Esophagus squamous epithelium (tissue), 5 donors: ENCODE results near the gene MRPL1. TPM values are rescaled to one million over a fixed set of nuclear protein-coding genes. Genes with fewer than 3 reads are reported as not detected.
A peak's percentile ranks its signal among the peaks of the same experiment; 100 is the strongest.

Experiments
- DNase-seq: peaks from one replicate; lab custom pipeline; 2025; lab: John Stamatoyannopoulos, UW
- H3K27ac ChIP-seq, 4 donors: fragments of 200-600 bp; sonication (generic); one replicate each; pipeline ENCODE4 v1.5.1; 2016 to 2019; ENCODE audit warnings: mild to moderate bottlenecking in 1 of 4
- H3K27me3 ChIP-seq, 4 donors: fragments of 200-600 bp; sonication (generic); 1 replicate in 3 of 4; 2 replicates in 1 of 4; pipeline versions ENCODE4 v1.5.1 to v1.6.0; 2017 to 2021; ENCODE audit warnings: antibody characterized with exemption in 1 of 4
- H3K36me3 ChIP-seq, 3 donors: fragments of 200-600 bp; sonication (generic); one replicate each; pipeline ENCODE4 v1.5.1; 2016 to 2019
- H3K4me1 ChIP-seq, 3 donors: fragments of 200-600 bp; sonication (generic); one replicate each; pipeline ENCODE4 v1.5.1; 2017 to 2019
- H3K4me3 ChIP-seq, 4 donors: fragments of 200-600 bp; sonication (generic); 1 replicate in 3 of 4; 2 replicates in 1 of 4; pipeline ENCODE4 v1.5.1; 2016 to 2019; ENCODE audit warnings: mild to moderate bottlenecking in 2 of 4, moderate library complexity in 1 of 4
- H3K9me3 ChIP-seq, 3 donors: fragments of 200-600 bp; sonication (generic); one replicate each; pipeline ENCODE4 v1.5.1; 2016 to 2019
- CTCF ChIP-seq, 6 experiments: fragments of 450-650 bp in 4 of 6; fragments of 200-600 bp in 2 of 6; sonication (generic) in 2 of 6; IDR thresholded peaks; one replicate each; pipeline ENCODE4 v1.5.1; 2016 to 2019; ENCODE audit warnings: antibody characterized with exemption in 6 of 6, mild to moderate bottlenecking in 4 of 6, moderate library complexity in 4 of 6
- POLR2A ChIP-seq, 4 donors: fragments of 450-650 bp; IDR thresholded peaks; one replicate each; pipeline ENCODE4 v1.6.1; 2017; ENCODE audit warnings: antibody characterized with exemption in 4 of 4, mild to moderate bottlenecking in 4 of 4, moderate library complexity in 3 of 4
- WGBS, 2 donors: methylation state at CpG; one replicate each; pipeline ENCODE4 v1.1.5; 2018; 5-methylcytosine and 5-hydroxymethylcytosine counted together
- intact Hi-C: fragments of 100-400 bp; cut with DNase I; formaldehyde crosslinking; loops from one replicate; pipeline ENCODE4 v1.15.0; 2022
- total RNA-seq, 4 donors: library from RNA; depleted of rRNA; stranded (reverse); fragments of >200 nt; gene quantifications; one replicate each; pipeline ENCODE4 v1.1.0, GENCODE V29; 2016
- donor health status: DM: yes; HTN: yes; CAD: no.

MRPL1 gene
- total RNA-seq, 4 donors from 2014 or later = 12.9 to 34.5 (median 28.4) TPM

DNA sequence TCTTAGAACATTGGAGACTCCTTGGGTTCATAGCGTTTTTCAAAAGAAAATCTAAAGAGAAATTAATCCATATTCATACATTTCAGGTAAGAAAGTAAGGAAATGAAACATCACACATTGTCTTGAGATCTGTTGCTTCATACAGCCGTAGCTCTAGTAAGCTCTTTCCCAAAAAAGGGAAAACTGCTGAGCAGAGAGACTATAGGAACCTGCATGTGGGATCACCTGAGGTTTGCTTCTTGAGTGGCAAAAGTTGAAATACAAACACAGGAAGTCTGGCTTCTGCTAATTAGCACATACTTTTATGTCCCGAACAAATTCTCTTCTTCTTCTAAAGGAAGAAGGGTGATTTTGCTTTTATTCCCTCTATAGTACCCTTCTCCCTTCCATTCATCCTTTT lies 57.7 kb downstream of the MRPL1 start:
- DNase-seq = no peak
- H3K27ac ChIP-seq = peak overlapping the region in 2 of 4 donors; percentile 40 to 46

DNA sequence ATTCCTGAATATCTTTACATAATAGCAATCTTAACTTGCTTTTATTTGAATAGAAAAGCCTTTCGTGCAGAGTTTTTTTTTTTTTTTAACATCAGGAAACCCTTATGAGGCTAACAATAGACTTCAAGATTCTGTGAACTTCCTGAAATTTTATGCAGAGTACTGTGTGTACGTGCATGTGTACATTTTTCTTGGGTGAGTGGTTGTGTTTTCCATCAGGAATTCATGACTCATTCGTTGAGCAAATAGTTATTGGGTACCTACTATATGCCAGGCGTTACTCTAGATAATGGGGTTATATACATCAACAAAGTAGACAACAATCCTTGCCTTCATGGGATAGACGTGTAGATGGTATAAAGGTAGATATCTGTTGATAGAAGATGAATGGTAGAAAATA lies 59.1 kb downstream of the MRPL1 start:
- Histone ChIP-seq H3K27me3 (no peaks in the 10 kb centered on the region), H3K9me3 (no peaks in the 10 kb centered on the region), H3K4me3 (no peak overlapping the region), H3K36me3 (peaks cover 0 to 13% (median 0%) of the 10 kb centered on the region in 3 donors), H3K4me1 (peaks cover 0 to 38% (median 0%) of the 10 kb centered on the region in 3 donors), H3K27ac (peak overlapping the region in 2 of 4 donors; percentile 40 to 46)
- intact Hi-C loops = no loop called here
- 29 to 41% methylated on average over 5 of the region's 5 CpGs for WGBS, 2 donors
- no peak for DNase-seq
- TF ChIP-seq POLR2A (IDR thresholded peaks at IDR 0.05) = no peak
- TF ChIP-seq CTCF (IDR thresholded peaks at IDR 0.05) = no peak

More for the DNA sequence above, 57.7 kb downstream of the MRPL1 start:
- Histone ChIP-seq H3K4me3 (no peak overlapping the region), H3K9me3 (no peaks in the 10 kb centered on the region), H3K4me1 (peaks cover 0 to 35% (median 0%) of the 10 kb centered on the region in 3 donors), H3K27me3 (no peaks in the 10 kb centered on the region), H3K36me3 (peaks cover 0 to 12% (median 0%) of the 10 kb centered on the region in 3 donors)
- TF ChIP-seq CTCF (IDR thresholded peaks at IDR 0.05) (no peak), POLR2A (IDR thresholded peaks at IDR 0.05) (no peak)
- intact Hi-C loops = no loop called here
- WGBS, 2 donors = 77 to 88% methylated on average over 3 of the region's 3 CpGs

- DNase-seq = no peak
- intact Hi-C loops = no loop called here
- peaks cover 0 to 13% (median 0%) of the 10 kb centered on the region in 3 donors for H3K36me3 ChIP-seq
- TF ChIP-seq CTCF (IDR thresholded peaks at IDR 0.05) (no peak), POLR2A (IDR thresholded peaks at IDR 0.05) (no peak)
- no peaks in the 10 kb centered on the region for H3K9me3 ChIP-seq
- 89 to 97% methylated on average over 4 of the region's 4 CpGs for WGBS, 2 donors
- no peaks in the 10 kb centered on the region for H3K27me3 ChIP-seq
- H3K27ac ChIP-seq = peak overlapping the region in 2 of 4 donors; percentile 1 to 28
- no peak overlapping the region for H3K4me3 ChIP-seq
- peaks cover 0 to 46% (median 0%) of the 10 kb centered on the region in 3 donors for H3K4me1 ChIP-seq
These were observed 59.8 kb downstream of the MRPL1 start for GRCh38 chr4:77922158-77923094.

DNA sequence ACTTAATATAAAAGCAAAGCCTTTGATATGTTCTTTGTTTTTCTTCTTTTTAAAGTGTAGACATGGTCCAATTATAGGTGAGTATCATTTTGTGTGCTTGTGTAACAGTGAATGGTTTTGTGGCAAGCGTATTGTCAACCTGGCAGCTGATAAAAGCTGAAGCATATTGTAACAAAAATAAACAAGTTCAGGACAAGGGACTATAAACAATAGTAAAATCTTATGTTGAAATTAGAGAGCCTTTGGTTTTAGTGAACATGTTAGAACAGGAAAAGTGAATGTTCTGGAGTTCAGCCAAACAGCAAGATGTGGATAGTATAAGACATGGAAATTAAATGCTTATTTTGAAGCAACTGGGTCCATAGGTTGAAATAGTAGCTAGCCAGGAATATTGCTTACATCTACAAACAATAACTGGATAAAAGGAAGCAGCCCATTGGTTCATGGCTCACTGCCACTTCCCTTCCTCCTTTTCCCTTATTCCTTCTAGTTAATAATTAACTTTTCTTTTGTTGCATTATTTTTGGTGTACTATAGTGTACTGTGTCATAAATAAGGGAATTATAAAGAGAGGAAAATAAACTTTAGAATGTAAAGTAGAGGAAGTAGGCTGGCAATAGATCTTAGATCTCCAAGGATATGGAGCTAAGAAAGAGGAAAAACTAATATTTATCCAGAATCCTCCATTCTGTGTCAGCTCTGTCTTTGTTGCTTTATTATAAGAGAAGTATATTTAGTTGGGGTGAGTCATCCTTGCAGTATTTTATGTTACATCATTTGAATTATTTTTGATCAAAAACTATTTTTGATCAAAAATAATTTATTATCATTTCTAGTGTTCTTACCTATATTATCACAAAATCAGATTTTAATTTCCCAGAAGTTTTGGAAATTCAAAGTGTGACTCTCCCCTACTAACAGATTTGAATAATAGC lies 65.6 kb downstream of the MRPL1 start:
- DNase-seq = no peak
- intact Hi-C loops = no loop called here
- Histone ChIP-seq H3K9me3 (no peaks in the 10 kb centered on the region), H3K27ac (peak overlapping the region in 2 of 4 donors; percentile 59 to 66), H3K4me3 (no peak overlapping the region), H3K27me3 (no peaks in the 10 kb centered on the region), H3K36me3 (peaks cover 0 to 23% (median 0%) of the 10 kb centered on the region in 3 donors), H3K4me1 (peaks cover 0 to 59% (median 5%) of the 10 kb centered on the region in 3 donors)
- TF ChIP-seq CTCF (IDR thresholded peaks at IDR 0.05) (no peak), POLR2A (IDR thresholded peaks at IDR 0.05) (no peak)
- 16 to 39% methylated on average over 1 of the region's 1 CpG for WGBS, 2 donors
